Stomach (tissue), 4 donors: ENCODE results near the gene HACL1.

Experiments used
- POLR2A ChIP-seq, 4 donors: fragments of 450-650 bp; IDR thresholded peaks; one replicate each; pipeline ENCODE4 v1.6.1; 2016; ENCODE audit warnings: antibody characterized with exemption in 4 of 4, control low read depth in 2 of 4, mild to moderate bottlenecking in 1 of 4, moderate library complexity in 1 of 4
- POLR2AphosphoS5 ChIP-seq, 3 donors: sonication (generic); formaldehyde crosslinking; IDR thresholded peaks; one replicate each; pipeline ENCODE4 v1.6.1; 2016; ENCODE audit warnings: antibody characterized with exemption in 3 of 3
- TF ChIP-seq, protein P1 (sequence below), 7 experiments: fragments of 450-650 bp in 4 of 7; fragments of 200-600 bp in 3 of 7; sonication (generic) in 3 of 7; IDR thresholded peaks; one replicate each; pipeline ENCODE4 v1.5.1; 2016 to 2019; ENCODE audit warnings: antibody characterized with exemption in 7 of 7, control low read depth in 2 of 7, mild to moderate bottlenecking in 1 of 7

- TF ChIP-seq POLR2A (IDR thresholded peaks at IDR 0.05), result no peak
- TF ChIP-seq, protein P1, sequence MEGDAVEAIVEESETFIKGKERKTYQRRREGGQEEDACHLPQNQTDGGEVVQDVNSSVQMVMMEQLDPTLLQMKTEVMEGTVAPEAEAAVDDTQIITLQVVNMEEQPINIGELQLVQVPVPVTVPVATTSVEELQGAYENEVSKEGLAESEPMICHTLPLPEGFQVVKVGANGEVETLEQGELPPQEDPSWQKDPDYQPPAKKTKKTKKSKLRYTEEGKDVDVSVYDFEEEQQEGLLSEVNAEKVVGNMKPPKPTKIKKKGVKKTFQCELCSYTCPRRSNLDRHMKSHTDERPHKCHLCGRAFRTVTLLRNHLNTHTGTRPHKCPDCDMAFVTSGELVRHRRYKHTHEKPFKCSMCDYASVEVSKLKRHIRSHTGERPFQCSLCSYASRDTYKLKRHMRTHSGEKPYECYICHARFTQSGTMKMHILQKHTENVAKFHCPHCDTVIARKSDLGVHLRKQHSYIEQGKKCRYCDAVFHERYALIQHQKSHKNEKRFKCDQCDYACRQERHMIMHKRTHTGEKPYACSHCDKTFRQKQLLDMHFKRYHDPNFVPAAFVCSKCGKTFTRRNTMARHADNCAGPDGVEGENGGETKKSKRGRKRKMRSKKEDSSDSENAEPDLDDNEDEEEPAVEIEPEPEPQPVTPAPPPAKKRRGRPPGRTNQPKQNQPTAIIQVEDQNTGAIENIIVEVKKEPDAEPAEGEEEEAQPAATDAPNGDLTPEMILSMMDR (IDR thresholded peaks at IDR 0.05), result no peak
- TF ChIP-seq POLR2AphosphoS5 (IDR thresholded peaks at IDR 0.05), result no peak
These were observed 14.7 kb upstream of the HACL1 start for GRCh38 chr3:15616053-15616452.
